ENCODE measurements around the gene MRPL14. TPM values are rescaled to one million over a fixed set of nuclear protein-coding genes. Genes with fewer than 3 reads are reported as not detected.

Gene MRPL14
- total RNA-seq, 4 donors from 2014 or later = 45.7 to 74.3 (median 52.0) TPM

DNA sequence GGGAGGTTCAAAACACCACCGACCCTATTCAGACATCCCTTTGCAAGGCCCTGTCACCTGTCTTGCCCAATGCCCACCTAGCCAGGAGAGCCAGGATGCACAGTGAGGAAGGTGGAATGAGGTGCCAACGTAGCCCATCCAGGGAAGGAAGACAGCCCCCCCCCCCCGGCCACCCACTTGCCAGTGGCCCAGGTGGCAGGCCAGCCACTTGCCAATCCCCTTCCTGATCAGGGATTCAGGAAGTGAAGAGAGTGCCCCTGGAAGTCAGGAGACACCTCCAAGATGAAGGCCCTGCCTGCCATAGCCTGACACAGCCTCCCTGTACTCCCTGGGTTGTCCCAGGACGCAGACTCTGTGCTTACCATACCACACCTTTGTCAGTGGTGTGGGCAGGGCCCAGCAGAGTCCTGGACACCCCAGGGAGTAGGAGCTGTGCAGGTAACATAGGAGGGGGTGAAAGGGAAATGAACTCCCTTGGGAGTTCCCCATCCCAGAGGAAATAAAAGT, 54.7 kb downstream of the MRPL14 start:
- TF ChIP-seq, protein P1, sequence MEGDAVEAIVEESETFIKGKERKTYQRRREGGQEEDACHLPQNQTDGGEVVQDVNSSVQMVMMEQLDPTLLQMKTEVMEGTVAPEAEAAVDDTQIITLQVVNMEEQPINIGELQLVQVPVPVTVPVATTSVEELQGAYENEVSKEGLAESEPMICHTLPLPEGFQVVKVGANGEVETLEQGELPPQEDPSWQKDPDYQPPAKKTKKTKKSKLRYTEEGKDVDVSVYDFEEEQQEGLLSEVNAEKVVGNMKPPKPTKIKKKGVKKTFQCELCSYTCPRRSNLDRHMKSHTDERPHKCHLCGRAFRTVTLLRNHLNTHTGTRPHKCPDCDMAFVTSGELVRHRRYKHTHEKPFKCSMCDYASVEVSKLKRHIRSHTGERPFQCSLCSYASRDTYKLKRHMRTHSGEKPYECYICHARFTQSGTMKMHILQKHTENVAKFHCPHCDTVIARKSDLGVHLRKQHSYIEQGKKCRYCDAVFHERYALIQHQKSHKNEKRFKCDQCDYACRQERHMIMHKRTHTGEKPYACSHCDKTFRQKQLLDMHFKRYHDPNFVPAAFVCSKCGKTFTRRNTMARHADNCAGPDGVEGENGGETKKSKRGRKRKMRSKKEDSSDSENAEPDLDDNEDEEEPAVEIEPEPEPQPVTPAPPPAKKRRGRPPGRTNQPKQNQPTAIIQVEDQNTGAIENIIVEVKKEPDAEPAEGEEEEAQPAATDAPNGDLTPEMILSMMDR (IDR thresholded peaks at IDR 0.05) = no peak
- TF ChIP-seq POLR2A (IDR thresholded peaks at IDR 0.05) = no peak
- DNase-seq (ENCODE audit: low spot score in 2 of 2) = no peak
- WGBS, 2 donors = 78 to 82% methylated on average over 4 of the region's 4 CpGs
- no peak overlapping the region for H3K4me3 ChIP-seq (ENCODE audit: low read depth, poor library complexity, severe bottlenecking)
- intact Hi-C loops (cut with DNase I; ENCODE audit: low total_unique reads) = no loop called here

DNA sequence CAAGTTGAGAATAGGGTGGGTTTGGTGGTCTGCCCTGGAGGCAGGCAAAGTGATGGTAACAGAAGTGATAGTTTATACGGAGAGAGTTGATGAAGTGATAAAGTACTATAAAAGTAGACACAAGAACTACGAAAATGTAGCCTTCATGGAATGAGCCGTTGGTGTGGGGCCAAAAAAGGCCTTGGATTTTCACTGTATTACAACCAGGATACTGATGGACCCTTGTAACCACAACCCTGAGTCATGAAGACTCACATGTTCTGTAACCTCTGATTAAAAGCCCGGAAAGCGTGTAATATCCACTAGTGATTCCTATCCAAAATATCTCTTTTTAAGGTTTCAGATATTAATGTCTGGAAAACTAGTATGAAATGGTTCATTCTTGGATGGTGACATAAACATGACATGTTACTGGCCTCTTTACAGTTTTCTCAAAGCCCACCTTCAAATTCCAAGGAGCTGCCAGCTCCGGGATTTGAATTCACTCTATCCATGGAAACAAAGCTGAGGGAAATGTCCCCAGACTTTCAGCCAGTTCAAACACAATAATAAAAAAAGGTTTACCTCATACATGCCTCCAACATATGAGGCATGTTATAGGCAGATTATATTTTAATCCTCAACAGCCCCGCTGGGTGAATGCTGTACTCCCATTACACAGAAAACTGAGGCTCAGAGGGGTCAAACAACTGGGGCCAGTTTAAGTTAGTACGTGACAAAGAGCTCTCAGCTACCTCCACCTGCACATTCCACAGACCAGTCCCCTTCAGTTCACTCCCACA, 55.4 kb downstream of the MRPL14 start:
- intact Hi-C loops (cut with DNase I; ENCODE audit: low total_unique reads) = no loop called here
- TF ChIP-seq POLR2A (IDR thresholded peaks at IDR 0.05) = no peak
- TF ChIP-seq, protein P1 (IDR thresholded peaks at IDR 0.05) = no peak
- H3K4me3 ChIP-seq (ENCODE audit: low read depth, poor library complexity, severe bottlenecking) = no peak overlapping the region
- DNase-seq (ENCODE audit: low spot score in 2 of 2) = no peak
- WGBS, 2 donors = 75 to 76% methylated on average over 8 of the region's 8 CpGs

DNA sequence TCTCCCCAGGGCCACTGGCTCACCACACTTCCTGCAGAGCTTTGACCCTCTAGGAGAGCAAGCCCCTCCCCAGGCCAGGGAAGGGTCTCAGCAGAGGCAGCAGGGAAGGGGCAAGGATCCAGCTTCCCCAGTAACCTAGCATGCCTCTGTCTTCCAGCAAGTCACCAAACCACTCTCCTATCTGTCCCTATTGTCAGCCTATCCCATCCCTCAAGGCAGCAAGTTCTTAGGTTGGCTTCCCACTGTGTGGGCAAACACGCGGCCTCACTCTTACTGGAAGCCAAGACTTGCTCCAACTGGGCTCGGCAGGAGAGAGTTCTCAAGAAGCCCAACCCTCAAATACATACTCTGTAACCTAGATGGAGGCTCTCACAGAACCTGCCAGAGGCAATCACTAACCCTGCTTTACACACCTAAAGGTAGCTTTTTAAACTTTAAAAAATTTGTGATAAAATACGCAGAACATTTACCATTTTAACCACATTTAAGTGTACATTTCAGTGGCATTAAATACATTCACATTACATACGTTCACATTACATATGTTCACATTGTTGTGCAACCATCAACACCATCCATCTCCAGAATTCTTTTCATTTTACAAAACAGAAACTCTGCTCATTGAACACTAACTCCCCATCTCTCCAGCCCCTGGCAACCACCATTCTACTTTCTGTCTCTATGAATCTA, 58.5 kb downstream of the MRPL14 start:
- no peak overlapping the region for H3K4me3 ChIP-seq (ENCODE audit: low read depth, poor library complexity, severe bottlenecking)
- no peak for DNase-seq (ENCODE audit: low spot score in 2 of 2)
- intact Hi-C loops (cut with DNase I; ENCODE audit: low total_unique reads) = no loop called here
- 54 to 58% methylated on average over 5 of the region's 5 CpGs for WGBS, 2 donors
- TF ChIP-seq, protein P1 (IDR thresholded peaks at IDR 0.05) = no peak
- no peak for TF ChIP-seq POLR2A (IDR thresholded peaks at IDR 0.05)

DNA sequence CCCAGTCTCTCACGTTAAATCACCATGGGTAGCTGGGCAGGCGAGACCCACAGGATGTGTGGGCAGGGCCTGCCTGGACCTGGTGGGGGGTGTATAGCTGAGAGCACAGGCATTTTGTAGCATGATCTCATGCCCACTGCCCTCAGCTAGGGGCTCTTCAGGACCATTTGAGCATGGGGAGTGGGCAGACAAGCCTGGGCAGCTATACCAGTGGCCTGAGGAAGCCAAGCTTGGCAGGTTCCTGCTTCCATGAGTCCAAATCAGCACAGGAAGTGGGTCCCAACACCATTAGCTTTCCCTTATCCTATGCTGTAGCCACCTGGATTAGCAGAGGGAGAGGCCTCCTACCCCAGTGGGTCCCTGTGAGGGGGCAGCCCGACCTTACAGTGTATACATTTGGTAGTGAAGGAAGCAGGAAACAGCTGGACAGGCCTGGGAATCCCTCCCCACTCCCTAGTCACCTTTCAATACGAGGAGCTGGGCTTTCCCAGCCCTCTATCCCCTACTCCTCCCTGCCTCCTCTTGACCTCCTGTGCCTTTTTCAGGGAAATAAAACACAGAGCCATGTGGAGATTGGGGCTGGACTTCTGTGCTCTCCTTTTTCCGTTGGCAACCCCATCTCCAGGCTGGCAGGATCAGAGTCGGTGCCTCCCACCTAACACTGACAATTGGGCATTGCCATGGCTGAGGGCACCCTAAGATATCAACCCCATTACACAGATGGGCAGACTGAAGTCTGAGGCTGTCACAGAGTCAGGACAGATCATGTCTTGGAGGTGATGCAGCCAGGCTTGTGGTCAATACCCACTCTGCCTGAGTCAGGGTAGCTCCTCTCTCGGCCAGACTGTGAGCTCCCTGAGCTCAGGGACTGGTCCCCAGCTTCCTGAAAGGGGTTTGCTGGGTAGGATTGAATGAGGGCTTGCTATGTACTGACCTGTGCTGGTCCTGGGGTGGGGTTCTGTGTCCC, 59.8 kb downstream of the MRPL14 start:
- WGBS, 2 donors = 77 to 81% methylated on average over 7 of the region's 7 CpGs
- no peak overlapping the region for H3K4me3 ChIP-seq (ENCODE audit: low read depth, poor library complexity, severe bottlenecking)
- no peak for TF ChIP-seq POLR2A (IDR thresholded peaks at IDR 0.05)
- TF ChIP-seq, protein P1 (IDR thresholded peaks at IDR 0.05) = no peak
- intact Hi-C loops (cut with DNase I; ENCODE audit: low total_unique reads) = no loop called here
- no peak for DNase-seq (ENCODE audit: low spot score in 2 of 2)

DNA sequence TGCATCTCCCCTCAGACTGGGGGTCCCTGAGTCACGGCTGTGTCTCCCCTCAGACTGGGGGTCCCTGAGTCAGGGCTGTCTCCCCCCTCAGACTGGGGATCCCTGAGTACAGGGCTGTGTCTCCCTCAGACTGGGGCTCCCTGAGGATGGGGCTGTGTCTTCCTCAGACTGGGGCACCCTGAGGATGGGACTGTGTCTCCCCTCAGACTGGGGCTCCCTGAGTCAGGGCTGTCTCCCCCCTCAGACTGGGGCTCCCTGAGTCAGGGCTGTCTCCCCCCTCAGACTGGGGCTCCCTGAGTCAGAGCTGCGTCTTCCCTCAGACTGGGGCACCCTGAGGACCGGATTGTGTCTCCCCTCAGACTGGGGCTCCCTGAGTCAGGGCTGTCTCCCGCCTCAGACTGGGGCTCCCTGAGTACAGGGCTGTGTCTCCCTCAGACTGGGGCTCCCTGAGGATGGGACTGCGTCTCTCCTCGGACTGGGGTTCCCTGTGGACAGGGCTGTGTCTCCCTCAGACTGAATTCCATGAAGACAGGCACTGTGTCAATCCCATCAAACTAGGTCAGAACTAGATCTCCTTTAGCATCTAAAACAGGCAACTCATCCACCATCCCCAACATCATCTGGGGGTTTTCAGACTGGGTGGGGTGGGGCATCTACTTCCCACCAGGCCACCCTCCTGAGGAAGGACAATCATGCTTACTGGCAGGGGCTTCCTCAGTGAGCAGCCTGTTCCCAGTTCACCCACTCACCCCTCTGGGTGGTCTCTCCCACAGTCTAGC, 60.7 kb downstream of the MRPL14 start:
- WGBS, 2 donors = 85 to 96% methylated on average over 3 of the region's 6 CpGs
- TF ChIP-seq, protein P1 (IDR thresholded peaks at IDR 0.05) = no peak
- no peak for TF ChIP-seq POLR2A (IDR thresholded peaks at IDR 0.05)
- H3K4me3 ChIP-seq (ENCODE audit: low read depth, poor library complexity, severe bottlenecking) = no peak overlapping the region
- intact Hi-C loops (cut with DNase I; ENCODE audit: low total_unique reads) = no loop called here
- DNase-seq (ENCODE audit: low spot score in 2 of 2) = no peak
